GM18508 (cell line): ENCODE measurements around the gene BCAS3.

Experiments
- ATAC-seq: cut with Tn5 transposase; IDR thresholded peaks from one replicate; pipeline ENCODE4 v1.9.1; 2021; ENCODE audit warnings: moderate number of reproducible peaks; ENCODE audit not compliant: insufficient read depth, unreplicated experiment

The BCAS3 gene

DNA sequence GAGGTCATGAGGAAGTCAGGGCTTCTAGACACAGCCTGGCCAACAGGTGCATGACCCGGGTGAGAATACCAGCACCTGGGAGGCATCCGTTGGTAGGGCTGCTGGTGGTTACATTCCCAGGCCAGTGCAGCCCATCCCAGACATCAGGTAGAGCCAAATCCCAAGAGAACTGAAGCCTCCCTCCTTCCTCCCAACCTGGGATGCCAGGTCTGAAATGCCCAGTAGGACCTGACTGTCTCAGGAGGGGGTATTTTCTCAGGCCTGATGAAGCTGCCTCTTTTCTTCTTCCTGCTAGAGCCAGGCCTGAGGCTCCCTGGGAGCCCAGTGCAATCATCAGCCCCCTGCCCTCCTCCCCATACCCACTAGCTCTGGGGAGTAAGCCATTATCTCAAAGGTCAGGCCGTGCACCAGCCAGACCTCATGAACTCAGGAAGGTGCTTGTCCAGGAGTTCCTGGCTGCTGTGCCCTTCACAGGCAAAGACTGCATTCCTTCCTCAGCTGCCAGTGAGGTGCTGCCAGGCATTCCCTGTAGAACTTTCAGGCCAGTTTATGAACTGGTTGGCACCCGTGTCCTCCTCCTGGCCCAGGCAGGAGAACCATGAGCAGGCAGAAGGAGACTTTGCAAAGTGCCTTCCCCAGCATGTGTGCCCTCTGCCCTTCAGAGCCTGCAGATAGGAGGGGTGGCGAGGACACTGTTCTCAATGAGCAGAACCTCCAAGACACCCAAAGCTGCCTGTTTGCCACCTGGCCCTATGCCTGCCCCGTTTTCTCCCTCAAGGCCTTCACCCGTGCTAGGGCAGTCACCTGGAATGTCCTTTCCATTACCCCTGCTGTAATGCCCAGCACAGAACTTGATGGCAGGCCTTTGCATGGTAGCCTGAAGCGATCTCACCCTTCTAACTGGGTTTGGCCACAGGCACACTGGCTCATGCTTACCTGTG lies 729.6 kb downstream of the BCAS3 start:
- no peak for ATAC-seq

DNA sequence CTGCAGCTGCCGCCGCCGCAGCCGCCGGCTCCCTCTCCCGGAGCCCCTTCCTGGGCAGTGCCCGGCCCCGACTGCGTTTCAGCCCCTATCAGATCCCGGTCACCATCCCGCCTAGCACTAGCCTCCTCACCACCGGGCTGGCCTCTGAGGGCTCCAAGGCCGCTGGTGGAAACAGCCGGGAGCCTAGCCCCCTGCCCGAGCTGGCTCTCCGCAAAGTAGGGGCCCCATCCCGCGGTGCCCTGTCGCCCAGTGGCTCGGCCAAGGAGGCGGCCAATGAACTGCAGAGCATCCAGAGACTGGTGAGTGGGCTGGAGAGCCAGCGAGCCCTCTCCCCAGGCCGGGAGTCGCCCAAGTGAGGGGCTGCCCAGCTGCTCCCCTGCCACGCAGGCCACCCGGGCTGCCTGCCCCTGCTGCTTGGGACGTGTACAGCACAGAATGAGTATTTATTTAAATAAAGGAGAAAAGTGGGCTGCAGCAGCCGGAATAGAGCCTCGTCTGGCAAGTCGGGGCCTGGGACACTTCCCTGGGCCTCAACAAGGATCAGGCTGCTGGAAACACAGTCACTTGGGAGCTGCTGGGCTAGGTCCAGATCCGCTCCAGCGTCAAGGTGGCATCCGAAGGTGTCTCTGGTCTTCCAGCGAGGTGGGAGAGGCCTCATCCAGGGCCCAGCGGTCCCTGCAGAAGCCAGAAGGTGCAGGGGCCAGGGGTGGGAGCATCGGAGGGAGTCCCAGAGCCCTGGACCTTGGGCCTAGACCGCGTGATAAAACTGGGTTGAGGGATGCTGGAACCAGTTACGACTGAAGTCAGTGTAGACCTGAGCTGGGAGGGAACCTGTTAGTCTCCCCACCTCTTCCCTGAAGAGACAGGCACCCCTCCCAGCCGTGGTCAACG lies 730.7 kb downstream of the BCAS3 start:
- no peak for ATAC-seq

DNA sequence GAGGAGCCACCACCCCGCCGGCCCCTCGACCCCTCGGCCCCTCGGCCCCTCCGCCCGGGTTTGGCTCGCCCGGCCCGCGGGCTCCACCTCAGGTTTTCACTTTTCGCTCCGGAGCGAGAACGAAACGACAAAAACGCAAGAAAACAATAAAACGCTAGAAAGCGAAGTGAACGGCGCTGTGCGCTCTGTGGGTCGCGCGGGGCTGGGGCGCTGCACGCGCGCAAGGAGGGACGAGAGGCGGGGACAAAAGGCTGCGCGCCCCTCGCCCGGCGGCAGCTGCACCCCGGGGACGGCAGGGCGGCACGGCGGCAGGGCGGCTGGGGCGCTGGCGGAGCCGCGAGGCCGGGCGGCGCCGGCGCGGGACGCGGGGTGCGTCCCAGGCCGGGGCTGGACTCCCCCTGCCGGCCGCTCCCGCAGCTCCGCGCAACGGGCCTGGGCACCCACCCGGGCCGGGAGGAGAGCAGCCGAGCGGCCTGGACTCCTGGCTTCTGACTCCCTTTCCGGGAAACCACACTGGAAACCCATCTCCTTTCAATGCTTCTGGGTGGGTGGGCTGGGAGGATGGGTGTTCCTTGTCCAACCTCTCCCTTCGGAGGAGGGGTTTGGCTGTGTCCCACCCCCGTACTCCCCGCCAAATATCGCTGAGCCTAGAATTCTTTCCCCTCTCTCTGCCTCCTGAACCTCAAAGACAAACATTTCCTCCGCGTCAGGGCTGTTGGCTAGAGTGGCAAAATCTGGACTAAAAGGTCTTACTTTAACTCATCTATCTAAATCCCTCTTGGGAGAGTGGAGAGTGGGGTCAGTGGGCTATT lies 731.9 kb downstream of the BCAS3 start:
- ATAC-seq = no peak

DNA sequence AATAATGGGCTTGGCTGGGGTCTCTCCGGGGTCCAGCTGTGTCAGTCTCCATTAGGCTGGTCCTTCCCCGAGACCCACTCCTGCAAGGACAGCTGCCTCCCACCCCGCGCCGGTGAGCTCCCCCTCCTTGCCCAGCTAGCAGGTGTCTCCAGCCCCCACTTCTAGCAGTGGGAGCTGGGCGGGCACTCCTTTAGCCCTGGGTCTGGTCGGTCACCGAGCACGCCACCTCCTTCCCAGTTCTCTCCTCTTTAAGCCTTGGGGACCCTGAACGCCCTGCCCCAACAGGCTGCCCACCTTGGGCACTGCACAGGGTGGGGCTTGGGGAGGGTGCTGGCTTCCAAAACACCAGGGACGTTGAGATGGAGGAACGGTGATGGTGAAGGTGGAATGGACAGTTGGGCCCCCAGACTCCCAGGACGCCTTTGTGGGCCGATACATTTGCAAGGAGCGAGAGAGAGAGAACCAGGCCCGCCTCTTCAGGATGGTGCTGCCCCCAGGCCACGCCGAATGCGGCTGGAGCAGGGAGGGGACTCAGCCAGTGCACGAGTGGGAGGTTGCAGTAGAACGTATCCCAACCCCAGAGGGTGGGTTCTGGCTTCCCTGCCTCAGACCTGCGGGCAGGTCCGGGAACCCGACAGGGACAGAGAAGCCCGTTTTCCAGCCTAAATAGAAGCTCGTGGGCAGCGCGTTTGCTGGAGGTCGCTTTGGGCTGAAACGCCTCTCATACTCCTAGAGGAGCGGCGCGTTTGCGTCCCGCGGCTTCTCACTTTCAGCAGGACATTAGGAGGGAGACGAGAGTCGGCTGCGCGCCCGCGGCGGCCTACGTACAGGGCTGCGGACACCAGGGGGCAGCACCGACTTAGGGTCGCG lies 732.7 kb downstream of the BCAS3 start:
- no peak for ATAC-seq

DNA sequence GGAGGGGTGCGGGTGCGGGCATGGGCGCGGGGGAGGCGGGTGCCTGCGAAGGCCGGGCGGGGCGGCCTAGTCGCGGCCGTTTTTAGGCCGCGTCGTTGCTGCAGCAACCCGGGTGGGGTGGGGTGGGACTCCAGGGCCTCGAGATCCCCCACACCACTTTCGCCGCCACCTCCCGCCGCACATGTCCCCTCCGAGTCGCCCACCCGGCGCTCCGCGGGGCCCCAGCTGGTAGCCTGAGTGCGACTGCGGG lies 733.3 kb downstream of the BCAS3 start:
- no peak for ATAC-seq

DNA sequence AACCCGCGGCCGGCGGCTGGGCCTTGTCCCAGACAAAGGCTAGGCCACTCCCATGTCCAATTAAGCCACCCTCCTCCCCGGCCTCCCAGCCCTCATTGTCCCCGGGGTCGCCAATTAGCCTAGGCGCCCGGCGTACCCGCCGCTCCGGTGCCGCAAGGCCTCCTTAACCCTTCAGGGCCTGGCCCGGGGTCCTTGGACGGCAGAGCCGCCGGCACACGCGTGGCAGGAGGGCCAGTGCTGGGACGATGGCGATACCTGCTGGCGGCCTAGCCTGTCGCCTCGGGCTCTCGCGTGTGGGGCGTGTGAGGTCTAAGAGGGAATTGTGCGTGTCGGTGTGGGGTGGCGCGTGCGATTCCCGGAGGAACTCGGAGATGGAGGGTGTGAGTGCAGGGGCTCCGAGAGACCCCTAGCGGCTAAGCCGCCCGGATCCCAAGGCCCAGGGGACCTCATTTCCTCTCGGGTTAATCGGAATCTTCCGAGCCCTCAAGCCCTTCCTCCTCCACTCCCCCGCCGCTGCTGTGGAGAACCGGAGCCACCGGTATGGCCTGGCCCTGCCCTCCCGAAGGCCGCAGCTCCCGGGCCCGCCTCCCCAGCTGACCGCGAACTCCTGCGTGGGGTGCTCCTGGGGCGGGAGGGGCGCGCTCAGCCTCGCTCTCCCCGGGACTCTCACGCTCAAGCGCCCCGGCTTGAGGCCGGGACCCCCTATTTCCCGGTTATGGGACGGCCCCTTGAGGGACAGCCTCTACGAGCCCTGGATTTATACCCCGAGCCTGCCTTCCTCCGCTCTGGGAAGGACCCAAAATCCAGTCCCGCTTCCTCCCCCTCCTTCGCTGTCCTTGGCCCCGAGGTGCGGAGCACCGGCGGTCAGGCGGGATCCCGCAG lies 733.9 kb downstream of the BCAS3 start:
- ATAC-seq = no peak

DNA sequence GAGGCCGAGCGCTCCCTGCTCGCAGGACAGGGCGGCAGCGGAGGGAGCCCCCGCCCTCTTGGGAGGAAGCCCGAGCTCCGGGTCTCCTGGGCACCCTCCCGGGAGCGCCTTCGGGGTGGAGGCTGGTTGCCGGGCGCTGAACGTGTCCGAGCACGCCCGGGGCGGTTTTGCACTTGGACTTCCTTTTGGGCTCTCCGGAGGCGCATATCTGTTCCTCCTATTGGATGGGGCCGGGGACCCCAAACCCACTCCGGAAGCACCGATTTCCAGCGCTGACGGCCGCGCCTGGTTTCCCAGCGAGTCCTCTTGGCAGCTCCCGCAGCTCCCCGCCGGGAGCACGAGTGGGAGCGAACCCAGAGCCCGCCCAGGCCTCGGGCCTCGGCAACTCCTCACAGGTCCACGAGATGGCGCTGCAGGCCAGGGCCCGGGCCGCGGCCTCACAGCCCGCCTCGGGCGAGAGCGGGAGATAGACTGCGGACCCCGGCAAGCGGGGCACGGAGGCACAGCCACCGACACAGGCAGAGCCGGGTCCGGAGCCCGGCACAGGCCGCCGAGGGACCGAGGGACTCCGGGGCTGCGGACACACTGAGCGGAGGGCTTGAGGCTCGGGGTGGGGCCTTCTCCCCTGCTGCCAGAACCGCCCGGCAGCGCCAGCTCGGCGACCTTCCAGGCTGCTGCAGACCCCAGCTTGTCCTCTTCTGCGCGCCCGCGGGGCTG lies 734.6 kb downstream of the BCAS3 start:
- ATAC-seq = no peak

DNA sequence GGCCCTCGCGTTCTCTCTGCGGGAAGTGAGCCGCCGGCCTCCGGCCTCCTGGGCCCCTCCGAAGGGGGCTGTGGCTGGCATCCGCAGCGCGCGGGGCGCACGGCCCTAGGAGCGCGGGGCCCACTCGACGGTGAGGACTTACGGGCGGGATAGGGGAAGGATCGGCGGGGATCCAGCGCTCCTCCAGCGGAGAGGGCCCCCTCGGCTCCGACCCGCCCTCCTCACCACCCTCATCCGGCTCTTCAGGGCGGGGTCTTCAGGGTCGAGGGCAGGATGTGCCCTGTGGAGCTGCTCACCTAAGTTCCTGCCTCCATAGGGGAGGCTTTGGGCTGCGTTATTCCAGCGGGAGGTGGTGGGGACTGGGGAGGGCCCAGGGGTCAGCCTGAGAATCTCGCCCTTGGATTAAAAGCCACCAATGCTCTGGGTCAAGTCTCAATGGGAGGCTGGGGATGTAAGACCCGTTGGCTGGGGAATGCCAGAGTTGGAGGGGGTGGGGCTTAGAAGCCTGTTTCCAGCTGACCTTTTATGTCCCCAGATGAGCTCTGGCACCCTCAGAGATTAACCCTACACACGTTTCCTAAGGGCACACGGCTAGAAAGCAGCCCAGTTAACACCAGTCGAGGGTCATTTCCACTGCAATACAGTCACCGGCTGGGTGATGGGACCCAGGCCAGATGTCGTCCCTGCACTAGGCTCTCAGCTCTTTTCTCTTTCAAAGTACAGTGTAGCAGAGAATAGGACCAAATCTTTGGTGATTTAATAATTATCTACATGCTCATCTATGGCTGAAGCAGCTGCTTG lies 735.4 kb downstream of the BCAS3 start:
- ATAC-seq = no peak

DNA sequence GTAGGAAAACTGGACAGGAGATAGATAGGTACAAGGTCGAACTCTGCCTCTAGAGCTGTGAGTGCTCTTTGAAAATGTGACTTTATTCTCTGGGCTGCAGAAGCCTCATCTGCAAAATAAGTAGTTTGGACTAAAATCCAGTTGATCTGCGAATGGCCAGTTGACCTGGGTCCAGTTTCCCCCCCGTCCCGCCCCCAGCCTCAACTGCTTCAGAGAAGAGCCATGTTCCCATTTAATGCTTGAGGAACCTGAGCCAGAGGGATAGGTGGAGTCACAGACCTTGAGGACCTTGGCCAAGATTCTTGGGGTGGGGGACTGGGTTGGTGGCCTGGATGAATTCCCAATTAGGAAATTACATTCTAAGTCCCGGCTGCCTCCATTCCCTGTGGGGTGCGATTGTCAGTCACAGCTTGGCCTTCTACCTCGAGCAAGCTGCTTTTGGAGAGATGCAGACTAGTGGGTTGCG lies 736.0 kb downstream of the BCAS3 start:
- no peak for ATAC-seq

DNA sequence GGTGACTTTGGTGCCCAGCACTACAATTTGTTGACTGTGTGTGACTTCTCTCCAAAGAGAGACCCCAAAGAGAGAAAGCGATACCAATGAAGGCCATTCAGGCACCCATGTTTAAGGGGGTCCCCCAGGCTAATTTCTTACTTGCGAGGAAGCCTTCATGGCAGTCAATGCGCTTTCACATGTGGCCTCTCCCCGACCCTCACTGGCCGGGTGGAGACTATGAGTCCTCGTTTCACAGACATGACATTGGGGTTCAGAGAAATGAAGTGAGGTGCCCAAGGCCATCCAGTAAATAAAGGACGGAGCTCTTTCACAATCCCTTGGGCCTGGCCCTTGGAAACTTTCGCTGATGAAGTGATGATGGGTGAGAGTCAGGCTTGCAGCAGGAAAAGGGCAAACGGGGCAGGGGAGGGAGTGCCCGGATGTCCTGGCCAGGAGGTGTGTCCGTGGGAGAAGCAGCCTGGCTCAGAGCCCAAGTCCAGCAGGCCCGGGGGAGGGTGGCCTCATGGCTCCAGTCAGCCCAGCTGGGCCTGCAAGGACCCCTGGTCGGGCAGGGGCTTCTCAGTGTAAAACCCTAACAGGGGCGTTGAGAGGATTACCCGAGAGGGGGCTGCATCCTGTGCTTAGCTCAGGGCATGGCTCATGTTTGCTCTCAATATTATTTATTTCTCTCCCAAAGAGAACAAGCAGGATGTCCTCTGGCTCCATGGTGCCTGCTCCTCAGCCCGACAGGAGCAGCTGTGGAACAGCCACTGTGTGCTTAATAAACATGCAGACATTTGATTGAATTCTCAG lies 736.7 kb downstream of the BCAS3 start:
- no peak for ATAC-seq

DNA sequence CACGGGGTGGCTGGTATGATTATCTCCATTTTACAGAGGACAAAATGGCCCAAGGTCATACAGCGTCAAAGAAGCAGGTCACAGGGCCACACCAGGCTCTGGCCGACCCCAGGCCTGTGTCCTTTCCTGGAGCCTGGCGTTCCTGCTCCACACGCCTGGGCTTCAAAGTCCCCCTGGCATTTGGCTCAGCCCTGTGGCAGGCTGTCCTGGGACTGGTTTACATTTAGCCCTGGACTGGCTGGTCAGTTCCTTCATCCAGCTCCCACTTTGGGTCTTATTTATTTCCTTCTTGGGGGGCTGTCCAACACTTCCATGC lies 737.2 kb downstream of the BCAS3 start:
- no peak for ATAC-seq

DNA sequence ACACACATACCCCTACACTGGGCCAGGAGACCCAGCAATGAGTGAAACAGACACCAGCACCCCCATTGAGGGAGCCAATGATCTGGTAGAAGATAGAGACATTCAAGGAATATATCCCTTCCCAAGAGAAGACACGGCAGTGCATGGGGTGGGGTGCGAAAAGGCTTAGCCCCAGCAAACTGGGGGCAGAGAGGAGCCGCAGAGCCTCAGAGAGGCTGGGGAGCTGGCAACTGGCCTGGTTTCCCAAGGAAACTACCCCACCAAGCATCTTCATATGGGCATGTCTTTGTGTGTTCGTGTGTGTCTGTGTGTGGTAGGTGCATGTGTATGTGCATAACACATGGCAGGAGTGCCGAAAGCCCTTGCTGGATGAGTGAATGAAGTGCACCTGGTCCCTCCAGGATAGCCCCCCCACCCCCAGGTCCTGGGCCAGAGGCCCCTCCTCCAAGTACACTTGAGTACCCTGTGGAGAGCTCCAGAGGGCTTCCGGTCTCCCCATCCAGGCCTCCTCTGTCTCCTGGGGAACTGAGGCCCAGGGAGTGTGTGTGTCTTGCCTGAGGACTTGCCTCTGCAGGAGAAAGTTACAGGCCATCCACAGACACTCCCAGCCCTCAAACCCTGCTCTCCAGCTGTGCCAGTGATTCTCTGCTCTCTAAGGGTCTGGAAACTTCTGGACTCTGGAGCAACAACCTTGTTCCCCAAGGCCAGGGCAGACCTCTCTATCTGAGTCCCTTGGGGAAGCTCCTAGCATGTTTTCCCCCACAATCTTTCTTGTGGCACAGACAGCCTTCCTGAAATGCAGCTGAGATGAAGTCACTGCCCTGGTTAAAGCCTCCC lies 737.9 kb downstream of the BCAS3 start:
- no peak for ATAC-seq

DNA sequence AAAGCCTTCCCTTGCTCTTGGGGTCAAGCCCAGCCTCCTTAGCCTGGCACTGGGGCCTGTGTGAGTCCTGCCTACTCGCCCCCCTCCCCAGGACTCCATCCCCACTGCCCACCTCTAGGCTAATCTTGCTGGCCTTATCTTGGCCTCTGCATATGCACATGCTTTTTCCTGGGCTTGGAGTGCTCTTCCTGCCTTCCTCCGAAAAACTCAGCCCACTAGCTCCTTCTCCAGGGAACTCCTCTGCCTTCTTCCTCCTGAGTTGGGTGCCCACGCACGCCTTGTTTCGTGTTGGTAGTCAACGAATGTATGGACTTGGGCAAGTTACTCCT lies 738.5 kb downstream of the BCAS3 start:
- ATAC-seq = no peak

DNA sequence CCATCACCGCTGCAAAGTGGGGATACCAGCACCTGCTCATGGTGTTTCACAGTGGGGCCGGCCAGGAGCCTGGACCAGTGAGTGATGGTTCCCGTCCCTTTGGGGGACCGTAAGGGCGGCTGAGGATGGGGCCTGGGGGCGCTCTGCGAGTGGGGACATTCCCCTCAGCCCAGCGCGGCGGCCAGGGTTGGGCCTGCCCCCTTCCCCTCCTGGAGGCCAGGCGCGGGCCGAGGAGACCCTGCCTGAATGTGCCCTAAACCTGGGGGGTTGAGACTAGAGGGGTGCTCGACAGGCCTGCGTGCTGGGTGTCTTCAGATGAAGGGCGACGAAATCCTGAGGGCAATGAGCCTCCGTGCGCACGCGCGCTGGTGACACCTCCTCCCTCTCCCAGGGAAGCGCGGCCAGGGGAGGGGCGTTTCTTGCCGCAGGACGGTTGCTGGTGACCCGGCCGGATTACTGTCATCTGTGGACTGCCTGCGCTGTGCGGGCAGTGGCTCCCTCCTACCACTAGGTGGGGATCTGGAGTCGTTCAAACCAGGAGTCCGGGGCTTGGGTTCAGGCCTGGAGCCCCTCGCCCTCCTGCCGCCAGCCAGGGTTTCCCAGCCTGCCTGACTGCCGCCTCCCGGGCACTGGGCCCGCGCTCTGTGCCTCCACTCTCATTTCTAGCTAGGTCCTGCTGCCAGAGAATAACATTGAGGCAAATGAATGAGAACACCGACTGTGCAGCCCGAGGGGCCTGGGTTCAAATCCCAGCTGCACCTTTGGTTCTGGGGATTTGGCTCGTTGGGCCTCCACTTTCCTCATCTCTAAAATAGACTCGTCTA lies 739.1 kb downstream of the BCAS3 start:
- ATAC-seq = no peak

DNA sequence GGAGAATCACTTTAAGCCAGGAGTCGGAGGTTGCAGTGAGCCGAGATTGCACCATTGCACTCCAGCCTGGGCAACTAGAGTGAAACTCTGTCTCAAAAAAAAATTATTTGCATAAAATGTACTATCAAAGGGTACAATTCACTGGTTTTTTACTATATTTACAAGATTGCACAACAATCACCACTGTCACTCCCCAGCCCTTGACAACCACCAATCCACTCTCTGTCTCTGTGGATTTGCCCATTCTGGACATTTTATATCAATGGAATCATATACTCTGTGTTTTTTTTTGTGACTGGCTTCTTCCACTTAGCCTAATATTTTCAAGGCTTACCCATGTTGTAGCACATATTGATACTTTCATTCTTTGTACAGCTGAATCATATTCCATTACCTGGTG lies 740.8 kb downstream of the BCAS3 start:
- no peak for ATAC-seq
